NCI-H2227 (cell line): ENCODE measurements around the gene FAM133A.

Experiments
- DNase-seq: peaks from one replicate; lab custom pipeline; 2025; ENCODE audit not compliant: unreplicated experiment; lab: John Stamatoyannopoulos, UW

FAM133A gene

GRCh38 chrX:93673869-93674271 is at the start of gene FAM133A:
FAM133A (plus strand) TSS chrX:93674206; CDS start chrX:93709420, 35,214 bp downstream.
- DNase-seq: no peak

- DNase-seq: no peak
Measured at GRCh38 chrX:93637591-93637990, 36.4 kb upstream of the FAM133A start.

- no peak for DNase-seq
Measured at GRCh38 chrX:93649381-93649780, 24.6 kb upstream of the FAM133A start.

GRCh38 chrX:93660575-93660974 is 13.4 kb upstream of the FAM133A start:
- no peak for DNase-seq

GRCh38 chrX:93673056-93673868 is 744 bp upstream of the FAM133A start, which contains the start of gene NAP1L3:
NAP1L3 (minus strand) TSS chrX:93673578; CDS start chrX:93673304, 274 bp downstream.
- peak; percentile 91 for DNase-seq

- DNase-seq: peak; percentile 90
Measured at GRCh38 chrX:93695981-93696380, 22.0 kb downstream of the FAM133A start.

GRCh38 chrX:93703701-93704100 is 29.7 kb downstream of the FAM133A start:
- DNase-seq: no peak

GRCh38 chrX:93711076-93711475 is 37.1 kb downstream of the FAM133A start:
- DNase-seq: no peak

GRCh38 chrX:93741811-93742210 is 67.8 kb downstream of the FAM133A start:
- no peak for DNase-seq

GRCh38 chrX:93760163-93760562 is 86.2 kb downstream of the FAM133A start:
- no peak for DNase-seq
